Neural progenitor cell (in vitro differentiated cells): Measurements from ENCODE around the gene OFD1. TPM values are rescaled to one million over a fixed set of nuclear protein-coding genes. Genes with fewer than 3 reads are reported as not detected.

Source experiments
- DNase-seq: peaks from one replicate; pipeline ENCODE4 v3.0.0-alpha.2; 2016; ENCODE audit warnings: low spot score
- H2AFZ ChIP-seq: fragments of 200-600 bp; sonication (generic); replicated peaks from 2 replicates; pipeline ENCODE4 v1.6.1; 2016; ENCODE audit warnings: antibody characterized with exemption
- H3F3A ChIP-seq: fragments of 200-600 bp; sonication (generic); 2 replicates; pipeline ENCODE4 v1.6.1; 2016; ENCODE audit warnings: antibody characterized with exemption, low read depth
- H3K27ac ChIP-seq: fragments of 200-600 bp; sonication (generic); 2 replicates; pipeline ENCODE4 v1.5.1; 2016; ENCODE audit warnings: mild to moderate bottlenecking
- H3K27me3 ChIP-seq: fragments of 200-600 bp; sonication (generic); 2 replicates; pipeline ENCODE4 v1.6.1; 2016; ENCODE audit warnings: mild to moderate bottlenecking, moderate library complexity
- H3K36me3 ChIP-seq: fragments of 200-600 bp; sonication (generic); 2 replicates; pipeline ENCODE4 v1.5.1; 2016
- H3K4me1 ChIP-seq: fragments of 200-600 bp; sonication (generic); 2 replicates; pipeline ENCODE4 v1.6.1; 2016; ENCODE audit warnings: mixed run types
- H3K4me2 ChIP-seq: fragments of 200-600 bp; sonication (generic); 2 replicates; pipeline ENCODE4 v1.6.1; 2016
- H3K4me3 ChIP-seq: fragments of 200-600 bp; sonication (generic); 2 replicates; pipeline ENCODE4 v1.5.1; 2016
- H3K79me2 ChIP-seq: fragments of 200-600 bp; sonication (generic); 2 replicates; pipeline ENCODE4 v1.6.1; 2016; ENCODE audit warnings: low read depth
- H3K9ac ChIP-seq: fragments of 200-600 bp; sonication (generic); 2 replicates; pipeline ENCODE4 v1.6.1; 2016
- H3K9me3 ChIP-seq: fragments of 200-600 bp; sonication (generic); 2 replicates; pipeline ENCODE4 v1.5.1; 2016; ENCODE audit warnings: low read depth
- H4K20me1 ChIP-seq: fragments of 200-600 bp; sonication (generic); 2 replicates; pipeline ENCODE4 v1.6.1; 2016; ENCODE audit warnings: low read depth
- H3K27ac Mint-ChIP-seq: 3 replicates; pipeline ENCODE4 v1.8.0; 2021; ENCODE audit warnings: mixed read lengths
- H3K27me3 Mint-ChIP-seq: 2 replicates; pipeline ENCODE4 v1.8.0; 2022; ENCODE audit warnings: low read depth, mild to moderate bottlenecking, inconsistent platforms, moderate library complexity, mixed read lengths; ENCODE audit not compliant: insufficient read depth
- H3K36me3 Mint-ChIP-seq: 3 replicates; pipeline ENCODE4 v1.8.0; 2021; ENCODE audit warnings: mixed read lengths
- H3K4me1 Mint-ChIP-seq: 3 replicates; pipeline ENCODE4 v1.8.0; 2021; ENCODE audit warnings: mixed read lengths
- H3K4me3 Mint-ChIP-seq: 3 replicates; pipeline ENCODE4 v1.8.0; 2021; ENCODE audit warnings: mild to moderate bottlenecking, moderate library complexity, mixed read lengths
- H3K9me3 Mint-ChIP-seq: 3 replicates; pipeline ENCODE4 v1.8.0; 2020; ENCODE audit warnings: mixed read lengths
- EZH2 ChIP-seq: fragments of 200-600 bp; sonication (generic); IDR thresholded peaks from 2 replicates; pipeline ENCODE4 v1.6.1; 2017; ENCODE audit warnings: antibody characterized with exemption, mild to moderate bottlenecking, moderate library complexity
- EZH2phosphoT487 ChIP-seq: fragments of 200-600 bp; sonication (generic); IDR thresholded peaks from 2 replicates; pipeline ENCODE4 v1.6.1; 2017; ENCODE audit warnings: antibody characterized with exemption
- total RNA-seq: library from RNA; depleted of rRNA; stranded (reverse); fragments of >200 nt; gene quantifications from 2 replicates; pipeline ENCODE4 v1.2.3, GENCODE V29; 2015; ENCODE audit warnings: low replicate concordance
- TF ChIP-seq, protein P1 (sequence below): fragments of 200-600 bp; sonication (generic); IDR thresholded peaks from 2 replicates; pipeline ENCODE4 v1.5.1; 2017; ENCODE audit warnings: antibody characterized with exemption, mild to moderate bottlenecking

Gene OFD1
- total RNA-seq, 1 donor from 2014 or later: 36.0 TPM

DNA sequence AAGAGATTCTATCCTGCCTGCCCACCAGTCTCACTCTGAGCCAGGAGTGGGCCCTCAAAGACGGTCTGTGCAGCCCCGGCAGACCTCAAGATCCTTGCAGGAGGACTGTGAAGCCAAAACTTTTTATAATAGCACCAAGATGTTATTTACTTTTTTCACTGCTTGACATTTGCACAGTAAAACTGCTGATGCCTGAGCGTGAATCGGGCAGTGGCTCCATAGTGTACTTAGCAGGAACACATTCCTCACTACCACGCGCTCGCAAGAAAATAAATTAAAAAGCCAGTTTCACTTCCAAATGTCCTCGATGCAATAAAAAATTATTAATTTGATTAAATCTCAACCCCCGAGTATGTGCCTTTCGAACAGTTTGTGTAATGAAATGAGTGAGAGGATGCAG, 59.9 kb downstream of the OFD1 start:
- H3K4me2 ChIP-seq: no peak overlapping the region
- H3K4me1 ChIP-seq: peaks cover 9% of the 10 kb centered on the region
- Mint-ChIP-seq H3K36me3 (peaks cover 10% of the 10 kb centered on the region), H3K4me1 (peaks cover 39% of the 10 kb centered on the region), H3K4me3 (no peak overlapping the region), H3K27me3 (no peaks in the 10 kb centered on the region), H3K27ac (no peak overlapping the region), H3K9me3 (peaks cover 2% of the 10 kb centered on the region)
- no peaks in the 10 kb centered on the region for H3K36me3 ChIP-seq
- no peaks in the 10 kb centered on the region for H3K79me2 ChIP-seq
- no peaks in the 10 kb centered on the region for H3K27me3 ChIP-seq
- no peak for DNase-seq
- H3F3A ChIP-seq: no peaks in the 10 kb centered on the region
- H3K27ac ChIP-seq: no peak overlapping the region
- no peaks in the 10 kb centered on the region for H4K20me1 ChIP-seq
- no peak overlapping the region for H2AFZ ChIP-seq
- H3K4me3 ChIP-seq: no peak overlapping the region
- no peak overlapping the region for H3K9ac ChIP-seq
- TF ChIP-seq, protein P1, sequence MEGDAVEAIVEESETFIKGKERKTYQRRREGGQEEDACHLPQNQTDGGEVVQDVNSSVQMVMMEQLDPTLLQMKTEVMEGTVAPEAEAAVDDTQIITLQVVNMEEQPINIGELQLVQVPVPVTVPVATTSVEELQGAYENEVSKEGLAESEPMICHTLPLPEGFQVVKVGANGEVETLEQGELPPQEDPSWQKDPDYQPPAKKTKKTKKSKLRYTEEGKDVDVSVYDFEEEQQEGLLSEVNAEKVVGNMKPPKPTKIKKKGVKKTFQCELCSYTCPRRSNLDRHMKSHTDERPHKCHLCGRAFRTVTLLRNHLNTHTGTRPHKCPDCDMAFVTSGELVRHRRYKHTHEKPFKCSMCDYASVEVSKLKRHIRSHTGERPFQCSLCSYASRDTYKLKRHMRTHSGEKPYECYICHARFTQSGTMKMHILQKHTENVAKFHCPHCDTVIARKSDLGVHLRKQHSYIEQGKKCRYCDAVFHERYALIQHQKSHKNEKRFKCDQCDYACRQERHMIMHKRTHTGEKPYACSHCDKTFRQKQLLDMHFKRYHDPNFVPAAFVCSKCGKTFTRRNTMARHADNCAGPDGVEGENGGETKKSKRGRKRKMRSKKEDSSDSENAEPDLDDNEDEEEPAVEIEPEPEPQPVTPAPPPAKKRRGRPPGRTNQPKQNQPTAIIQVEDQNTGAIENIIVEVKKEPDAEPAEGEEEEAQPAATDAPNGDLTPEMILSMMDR: no peak
- TF ChIP-seq EZH2 (no peak), EZH2phosphoT487 (no peak)
- H3K9me3 ChIP-seq: no peaks in the 10 kb centered on the region

DNA sequence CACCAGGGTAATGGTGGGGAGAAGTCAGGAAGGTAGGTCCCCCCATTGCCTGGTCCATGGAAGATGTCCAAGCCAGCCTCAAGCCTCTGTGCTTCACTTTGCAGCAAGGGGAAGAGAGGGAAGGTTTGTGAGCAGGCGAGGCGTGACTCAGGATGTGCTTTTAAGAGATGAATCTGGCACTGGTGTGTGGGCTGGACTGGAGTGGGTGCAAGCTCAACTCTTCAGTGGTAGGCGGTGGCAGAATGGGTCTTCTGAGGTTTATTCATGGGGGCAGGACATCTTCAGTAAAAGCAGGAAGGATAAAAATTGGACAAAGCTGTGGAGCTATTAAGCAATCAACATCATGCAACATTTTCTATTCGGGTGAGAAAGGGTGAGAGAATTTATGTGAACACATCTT, 63.0 kb downstream of the OFD1 start:
- Histone ChIP-seq H4K20me1 (no peaks in the 10 kb centered on the region), H3K9ac (no peak overlapping the region), H3K79me2 (peaks cover 7% of the 10 kb centered on the region), H3K36me3 (no peaks in the 10 kb centered on the region), H3K27ac (no peak overlapping the region), H3K27me3 (no peaks in the 10 kb centered on the region), H3K9me3 (no peaks in the 10 kb centered on the region), H3K4me2 (no peak overlapping the region), H3F3A (no peaks in the 10 kb centered on the region), H3K4me1 (peaks cover under 1% of the 10 kb centered on the region), H2AFZ (no peak overlapping the region), H3K4me3 (no peak overlapping the region)
- Mint-ChIP-seq H3K27ac (no peak overlapping the region), H3K4me3 (no peak overlapping the region), H3K4me1 (peaks cover 14% of the 10 kb centered on the region), H3K36me3 (peaks cover 11% of the 10 kb centered on the region), H3K9me3 (peaks cover 2% of the 10 kb centered on the region), H3K27me3 (no peaks in the 10 kb centered on the region)
- TF ChIP-seq EZH2phosphoT487 (no peak), EZH2 (no peak)
- TF ChIP-seq, protein P1: no peak
- DNase-seq: no peak

DNA sequence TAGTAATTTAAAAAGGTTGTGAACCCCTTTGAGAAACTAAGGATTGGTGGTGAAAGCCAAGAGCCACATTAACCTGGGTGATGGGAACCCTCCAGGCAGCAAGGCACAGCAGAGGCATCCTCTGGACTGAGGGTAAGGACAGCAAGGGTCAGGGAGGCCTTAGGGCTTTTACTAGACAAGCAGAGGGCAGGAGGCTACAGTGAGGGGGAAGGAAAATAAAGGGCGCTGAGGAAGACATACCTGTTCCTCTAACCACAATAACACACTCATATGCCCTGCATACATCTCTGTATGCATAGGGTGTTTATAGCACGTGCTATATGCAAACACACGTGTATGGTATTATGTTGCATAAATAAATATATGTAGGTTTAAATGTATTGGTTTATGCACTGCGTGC, 63.6 kb downstream of the OFD1 start:
- no peak overlapping the region for H3K27ac ChIP-seq
- Mint-ChIP-seq H3K36me3 (peaks cover 13% of the 10 kb centered on the region), H3K27ac (no peak overlapping the region), H3K4me1 (peaks cover 11% of the 10 kb centered on the region), H3K4me3 (no peak overlapping the region), H3K27me3 (peaks cover 4% of the 10 kb centered on the region), H3K9me3 (peaks cover 2% of the 10 kb centered on the region)
- TF ChIP-seq EZH2phosphoT487: no peak
- TF ChIP-seq, protein P1: no peak
- no peak for TF ChIP-seq EZH2
- peaks cover 6% of the 10 kb centered on the region for H3K4me1 ChIP-seq
- H2AFZ ChIP-seq: no peak overlapping the region
- H3K36me3 ChIP-seq: no peaks in the 10 kb centered on the region
- no peaks in the 10 kb centered on the region for H4K20me1 ChIP-seq
- no peak overlapping the region for H3K9ac ChIP-seq
- no peak overlapping the region for H3K4me2 ChIP-seq
- no peaks in the 10 kb centered on the region for H3K27me3 ChIP-seq
- peaks cover 7% of the 10 kb centered on the region for H3K79me2 ChIP-seq
- no peak overlapping the region for H3K4me3 ChIP-seq
- DNase-seq: no peak
- no peaks in the 10 kb centered on the region for H3F3A ChIP-seq
- H3K9me3 ChIP-seq: no peaks in the 10 kb centered on the region
